Measurements from ENCODE around the gene FBXW11. TPM values are rescaled to one million over a fixed set of nuclear protein-coding genes. Genes with fewer than 3 reads are reported as not detected.

FBXW11 gene
- total RNA-seq, 1 experiment from 2014 or later, result 52.2 TPM

DNA sequence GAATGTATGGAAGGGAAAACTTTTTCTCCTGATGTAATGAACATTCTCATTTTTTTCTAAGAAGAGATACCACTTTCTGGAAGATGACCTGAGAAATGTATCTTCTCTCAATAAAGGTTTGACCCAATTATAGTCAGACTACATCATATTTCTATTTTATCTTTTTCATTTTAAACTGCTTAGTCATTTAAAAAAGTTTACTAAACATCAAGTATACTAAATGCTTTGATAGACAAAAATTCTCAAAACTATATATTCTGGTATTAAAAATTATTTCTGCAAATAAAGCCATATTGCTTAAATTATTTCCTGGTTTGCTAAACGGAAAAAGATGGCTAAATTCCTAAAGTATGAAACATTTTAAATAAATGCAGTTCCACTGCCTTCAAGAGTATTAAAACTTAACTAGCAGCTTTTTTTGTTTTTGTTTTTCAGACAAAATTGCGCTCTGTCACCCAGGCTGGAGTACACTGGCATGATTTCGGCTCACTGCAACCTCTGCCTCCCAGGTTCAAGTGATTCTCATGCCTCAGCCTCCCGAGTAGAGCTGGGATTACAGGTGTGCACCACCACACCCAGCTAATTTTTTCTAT, 37.1 kb downstream of the FBXW11 start:
- Mint-ChIP-seq H3K9me3 (peaks cover 3% of the 10 kb centered on the region; the same call in 1 of the 2 replicates), H3K27ac (no peak overlapping the region), H3K27me3 (ENCODE audit: low read depth) (no peaks in the 10 kb centered on the region), H3K4me1 (peaks cover 66% of the 10 kb centered on the region), H3K36me3 (peaks cover 4% of the 10 kb centered on the region), H3K4me3 (no peak overlapping the region)
- no peak for ATAC-seq
- no peak for DNase-seq (ENCODE audit: low spot score)
- ChIA-PET CTCF (no interaction called here), POLR2A (no interaction called here)
- TF ChIP-seq, protein P1, sequence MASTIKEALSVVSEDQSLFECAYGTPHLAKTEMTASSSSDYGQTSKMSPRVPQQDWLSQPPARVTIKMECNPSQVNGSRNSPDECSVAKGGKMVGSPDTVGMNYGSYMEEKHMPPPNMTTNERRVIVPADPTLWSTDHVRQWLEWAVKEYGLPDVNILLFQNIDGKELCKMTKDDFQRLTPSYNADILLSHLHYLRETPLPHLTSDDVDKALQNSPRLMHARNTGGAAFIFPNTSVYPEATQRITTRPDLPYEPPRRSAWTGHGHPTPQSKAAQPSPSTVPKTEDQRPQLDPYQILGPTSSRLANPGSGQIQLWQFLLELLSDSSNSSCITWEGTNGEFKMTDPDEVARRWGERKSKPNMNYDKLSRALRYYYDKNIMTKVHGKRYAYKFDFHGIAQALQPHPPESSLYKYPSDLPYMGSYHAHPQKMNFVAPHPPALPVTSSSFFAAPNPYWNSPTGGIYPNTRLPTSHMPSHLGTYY (CRISPR knock-in tag; IDR thresholded peaks at IDR 0.05), result no peak
- TF ChIP-seq, protein P2, sequence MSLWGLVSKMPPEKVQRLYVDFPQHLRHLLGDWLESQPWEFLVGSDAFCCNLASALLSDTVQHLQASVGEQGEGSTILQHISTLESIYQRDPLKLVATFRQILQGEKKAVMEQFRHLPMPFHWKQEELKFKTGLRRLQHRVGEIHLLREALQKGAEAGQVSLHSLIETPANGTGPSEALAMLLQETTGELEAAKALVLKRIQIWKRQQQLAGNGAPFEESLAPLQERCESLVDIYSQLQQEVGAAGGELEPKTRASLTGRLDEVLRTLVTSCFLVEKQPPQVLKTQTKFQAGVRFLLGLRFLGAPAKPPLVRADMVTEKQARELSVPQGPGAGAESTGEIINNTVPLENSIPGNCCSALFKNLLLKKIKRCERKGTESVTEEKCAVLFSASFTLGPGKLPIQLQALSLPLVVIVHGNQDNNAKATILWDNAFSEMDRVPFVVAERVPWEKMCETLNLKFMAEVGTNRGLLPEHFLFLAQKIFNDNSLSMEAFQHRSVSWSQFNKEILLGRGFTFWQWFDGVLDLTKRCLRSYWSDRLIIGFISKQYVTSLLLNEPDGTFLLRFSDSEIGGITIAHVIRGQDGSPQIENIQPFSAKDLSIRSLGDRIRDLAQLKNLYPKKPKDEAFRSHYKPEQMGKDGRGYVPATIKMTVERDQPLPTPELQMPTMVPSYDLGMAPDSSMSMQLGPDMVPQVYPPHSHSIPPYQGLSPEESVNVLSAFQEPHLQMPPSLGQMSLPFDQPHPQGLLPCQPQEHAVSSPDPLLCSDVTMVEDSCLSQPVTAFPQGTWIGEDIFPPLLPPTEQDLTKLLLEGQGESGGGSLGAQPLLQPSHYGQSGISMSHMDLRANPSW (CRISPR knock-in tag; conservative IDR thresholded peaks at IDR 0.05; ENCODE audit: low read depth), result no peak
- no peak for TF ChIP-seq ZNF138 (CRISPR knock-in tag; conservative IDR thresholded peaks at IDR 0.05)
- no peak for TF ChIP-seq ZNF232 (CRISPR knock-in tag; IDR thresholded peaks at IDR 0.05)
- TF ChIP-seq ZNF423 (CRISPR knock-in tag; IDR thresholded peaks at IDR 0.05), result no peak
- no peak for TF ChIP-seq ZNF396 (CRISPR knock-in tag; IDR thresholded peaks at IDR 0.05; ENCODE audit: borderline replicate concordance)
- no peak for TF ChIP-seq ZNF263 (CRISPR knock-in tag; IDR thresholded peaks at IDR 0.05; ENCODE audit: low read depth)
- TF ChIP-seq NR2C2 (CRISPR knock-in tag; IDR thresholded peaks at IDR 0.05), result no peak

DNA sequence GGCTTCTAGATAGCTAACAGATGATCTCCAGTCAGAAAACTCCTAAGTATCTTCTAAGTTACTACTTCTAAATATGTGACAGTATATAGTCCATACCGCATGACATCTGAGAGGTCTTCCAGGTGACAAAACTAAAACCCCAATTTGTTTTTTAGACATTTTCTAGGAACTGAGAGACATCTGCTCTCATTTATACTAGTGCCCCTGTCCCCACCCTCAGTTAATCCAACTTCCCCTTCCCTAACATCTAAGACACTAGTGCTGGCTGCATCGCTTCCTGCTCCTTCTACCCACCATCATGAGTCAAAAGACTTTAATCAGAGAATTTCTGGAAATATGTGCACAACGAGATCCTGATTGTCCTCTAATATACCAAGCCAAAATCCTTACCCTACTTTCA, 37.9 kb downstream of the FBXW11 start:
- no peak for DNase-seq (ENCODE audit: low spot score)
- ChIA-PET POLR2A (no interaction called here), CTCF (no interaction called here)
- ATAC-seq, result no peak
- Mint-ChIP-seq H3K27me3 (ENCODE audit: low read depth) (no peaks in the 10 kb centered on the region), H3K36me3 (peaks cover 4% of the 10 kb centered on the region), H3K4me1 (peaks cover 71% of the 10 kb centered on the region), H3K4me3 (no peak overlapping the region), H3K27ac (peak overlapping the region; percentile 75), H3K9me3 (peaks cover 3% of the 10 kb centered on the region; the same call in 1 of the 2 replicates)
- TF ChIP-seq NR1H2 (CRISPR knock-in tag; IDR thresholded peaks at IDR 0.05) (no peak), FOXJ3 (CRISPR knock-in tag; IDR thresholded peaks at IDR 0.05; ENCODE audit: borderline replicate concordance) (no peak)
- TF ChIP-seq, protein P3, sequence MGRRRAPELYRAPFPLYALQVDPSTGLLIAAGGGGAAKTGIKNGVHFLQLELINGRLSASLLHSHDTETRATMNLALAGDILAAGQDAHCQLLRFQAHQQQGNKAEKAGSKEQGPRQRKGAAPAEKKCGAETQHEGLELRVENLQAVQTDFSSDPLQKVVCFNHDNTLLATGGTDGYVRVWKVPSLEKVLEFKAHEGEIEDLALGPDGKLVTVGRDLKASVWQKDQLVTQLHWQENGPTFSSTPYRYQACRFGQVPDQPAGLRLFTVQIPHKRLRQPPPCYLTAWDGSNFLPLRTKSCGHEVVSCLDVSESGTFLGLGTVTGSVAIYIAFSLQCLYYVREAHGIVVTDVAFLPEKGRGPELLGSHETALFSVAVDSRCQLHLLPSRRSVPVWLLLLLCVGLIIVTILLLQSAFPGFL (CRISPR knock-in tag; IDR thresholded peaks at IDR 0.05; ENCODE audit: borderline replicate concordance), result no peak
- TF ChIP-seq, protein P4, sequence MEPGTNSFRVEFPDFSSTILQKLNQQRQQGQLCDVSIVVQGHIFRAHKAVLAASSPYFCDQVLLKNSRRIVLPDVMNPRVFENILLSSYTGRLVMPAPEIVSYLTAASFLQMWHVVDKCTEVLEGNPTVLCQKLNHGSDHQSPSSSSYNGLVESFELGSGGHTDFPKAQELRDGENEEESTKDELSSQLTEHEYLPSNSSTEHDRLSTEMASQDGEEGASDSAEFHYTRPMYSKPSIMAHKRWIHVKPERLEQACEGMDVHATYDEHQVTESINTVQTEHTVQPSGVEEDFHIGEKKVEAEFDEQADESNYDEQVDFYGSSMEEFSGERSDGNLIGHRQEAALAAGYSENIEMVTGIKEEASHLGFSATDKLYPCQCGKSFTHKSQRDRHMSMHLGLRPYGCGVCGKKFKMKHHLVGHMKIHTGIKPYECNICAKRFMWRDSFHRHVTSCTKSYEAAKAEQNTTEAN (CRISPR knock-in tag; IDR thresholded peaks at IDR 0.05), result no peak
- TF ChIP-seq, protein P5, sequence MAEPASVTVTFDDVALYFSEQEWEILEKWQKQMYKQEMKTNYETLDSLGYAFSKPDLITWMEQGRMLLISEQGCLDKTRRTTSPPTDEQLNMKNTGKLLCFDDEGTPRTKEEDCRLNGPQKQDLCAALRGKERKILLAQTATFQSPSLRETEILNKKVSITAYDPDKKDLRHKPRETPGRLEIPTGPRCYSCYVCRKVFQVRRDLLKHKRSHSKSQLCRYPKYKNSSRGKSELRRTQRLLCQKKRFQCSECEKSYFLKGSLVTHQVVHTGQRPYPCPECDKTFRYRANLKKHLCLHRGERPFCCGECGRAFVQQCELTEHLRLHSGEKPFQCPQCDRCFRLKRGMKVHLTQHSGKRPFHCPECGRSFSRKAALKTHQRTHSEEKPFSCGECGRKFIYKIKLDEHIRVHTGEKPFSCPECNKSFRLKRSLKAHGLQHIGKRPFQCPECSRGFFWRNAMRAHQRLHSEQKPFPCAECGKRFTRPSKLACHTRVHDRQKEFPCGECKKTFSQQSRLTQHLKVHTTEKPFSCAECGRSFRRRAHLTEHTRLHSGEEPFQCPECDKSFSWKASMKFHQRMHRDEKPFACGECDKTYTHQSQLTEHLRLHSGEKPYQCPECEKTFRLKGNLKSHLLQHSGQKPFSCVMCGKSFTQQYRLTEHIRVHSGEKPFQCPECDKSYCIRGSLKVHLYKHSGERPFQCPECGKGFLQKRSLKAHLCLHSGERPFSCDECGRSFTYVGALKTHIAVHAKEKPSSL (CRISPR knock-in tag; conservative IDR thresholded peaks at IDR 0.05), result no peak

DNA sequence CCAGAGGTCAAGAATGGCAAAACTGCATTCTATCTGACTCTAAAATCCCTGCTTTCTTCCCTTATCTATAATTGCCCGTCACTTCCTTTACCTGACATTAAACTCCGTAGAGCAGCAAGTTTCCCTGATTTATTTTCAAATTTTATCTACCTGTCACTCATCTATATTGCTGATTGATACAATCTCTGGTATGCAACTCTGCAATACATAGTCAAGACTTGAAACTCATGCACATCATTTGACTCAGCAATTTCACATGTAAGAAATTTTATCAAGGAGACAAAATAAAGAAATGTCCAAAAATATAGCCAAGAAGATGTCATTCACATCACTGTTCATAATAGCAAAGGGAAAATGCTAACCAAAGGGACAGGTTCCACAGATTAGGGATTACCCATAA, 39.5 kb downstream of the FBXW11 start:
- Mint-ChIP-seq H3K9me3 (peaks cover 3% of the 10 kb centered on the region; the same call in 1 of the 2 replicates), H3K4me3 (no peak overlapping the region), H3K4me1 (peaks cover 76% of the 10 kb centered on the region), H3K27ac (peak overlapping the region; percentile 5), H3K27me3 (ENCODE audit: low read depth) (no peaks in the 10 kb centered on the region), H3K36me3 (peaks cover 4% of the 10 kb centered on the region)
- TF ChIP-seq ZNF416 (CRISPR knock-in tag; IDR thresholded peaks at IDR 0.05) (no peak), SOX15 (CRISPR knock-in tag; IDR thresholded peaks at IDR 0.05) (no peak), GTF2I (CRISPR knock-in tag; conservative IDR thresholded peaks at IDR 0.05) (no peak), ZNF423 (CRISPR knock-in tag; IDR thresholded peaks at IDR 0.05) (no peak)
- TF ChIP-seq, protein P6, sequence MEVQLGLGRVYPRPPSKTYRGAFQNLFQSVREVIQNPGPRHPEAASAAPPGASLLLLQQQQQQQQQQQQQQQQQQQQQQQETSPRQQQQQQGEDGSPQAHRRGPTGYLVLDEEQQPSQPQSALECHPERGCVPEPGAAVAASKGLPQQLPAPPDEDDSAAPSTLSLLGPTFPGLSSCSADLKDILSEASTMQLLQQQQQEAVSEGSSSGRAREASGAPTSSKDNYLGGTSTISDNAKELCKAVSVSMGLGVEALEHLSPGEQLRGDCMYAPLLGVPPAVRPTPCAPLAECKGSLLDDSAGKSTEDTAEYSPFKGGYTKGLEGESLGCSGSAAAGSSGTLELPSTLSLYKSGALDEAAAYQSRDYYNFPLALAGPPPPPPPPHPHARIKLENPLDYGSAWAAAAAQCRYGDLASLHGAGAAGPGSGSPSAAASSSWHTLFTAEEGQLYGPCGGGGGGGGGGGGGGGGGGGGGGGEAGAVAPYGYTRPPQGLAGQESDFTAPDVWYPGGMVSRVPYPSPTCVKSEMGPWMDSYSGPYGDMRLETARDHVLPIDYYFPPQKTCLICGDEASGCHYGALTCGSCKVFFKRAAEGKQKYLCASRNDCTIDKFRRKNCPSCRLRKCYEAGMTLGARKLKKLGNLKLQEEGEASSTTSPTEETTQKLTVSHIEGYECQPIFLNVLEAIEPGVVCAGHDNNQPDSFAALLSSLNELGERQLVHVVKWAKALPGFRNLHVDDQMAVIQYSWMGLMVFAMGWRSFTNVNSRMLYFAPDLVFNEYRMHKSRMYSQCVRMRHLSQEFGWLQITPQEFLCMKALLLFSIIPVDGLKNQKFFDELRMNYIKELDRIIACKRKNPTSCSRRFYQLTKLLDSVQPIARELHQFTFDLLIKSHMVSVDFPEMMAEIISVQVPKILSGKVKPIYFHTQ (CRISPR knock-in tag; IDR thresholded peaks at IDR 0.05), result no peak
- no peak for ATAC-seq
- POLR2A ChIA-PET, result no interaction called here
- no peak for DNase-seq (ENCODE audit: low spot score)
- CTCF ChIA-PET, result no interaction called here
